Lower leg skin (tissue), 4 donors: ENCODE results near the gene NDRG2. TPM values are rescaled to one million over a fixed set of nuclear protein-coding genes. Genes with fewer than 3 reads are reported as not detected.

ENCODE experiments used
- DNase-seq, 2 donors: peaks; one replicate each; pipeline ENCODE4 v3.0.0-alpha.2; 2019; ENCODE audit warnings: low spot score in 2 of 2
- H3K4me3 ChIP-seq: fragments of 200-600 bp; sonication (generic); 2 replicates; pipeline ENCODE4 v1.5.1; 2017; ENCODE audit warnings: mild to moderate bottlenecking, low read depth; ENCODE audit not compliant: poor library complexity, severe bottlenecking
- CTCF ChIP-seq, 3 donors: fragments of 450-650 bp; IDR thresholded peaks; one replicate each; pipeline ENCODE4 v1.5.1; 2016; ENCODE audit warnings: antibody characterized with exemption in 3 of 3, mild to moderate bottlenecking in 3 of 3, moderate library complexity in 2 of 3
- POLR2A ChIP-seq, 2 donors: fragments of 450-650 bp; IDR thresholded peaks; one replicate each; pipeline ENCODE4 v1.6.1; 2016 to 2017; ENCODE audit warnings: antibody characterized with exemption in 2 of 2, mild to moderate bottlenecking in 1 of 2, moderate library complexity in 1 of 2
- WGBS, 2 donors: methylation state at CpG; one replicate each; pipeline ENCODE4 v1.1.5; 2018; 5-methylcytosine and 5-hydroxymethylcytosine counted together
- intact Hi-C: fragments of 100-400 bp; cut with DNase I; formaldehyde crosslinking; loops from one replicate; pipeline ENCODE4 v1.15.0; 2023; ENCODE audit warnings: low total_unique reads
- total RNA-seq, 4 donors: library from RNA; depleted of rRNA; stranded (reverse); fragments of >200 nt; gene quantifications; one replicate each; pipeline ENCODE4 v1.1.0, GENCODE V29; 2016

Gene NDRG2
- total RNA-seq, 4 donors from 2014 or later = 186 to 475 (median 282) TPM

- DNase-seq = peak; percentile 81 to 96
- H3K4me3 ChIP-seq = no peak overlapping the region
- TF ChIP-seq CTCF (IDR thresholded peaks at IDR 0.05) (no peak), POLR2A (IDR thresholded peaks at IDR 0.05) (no peak)
- 14 to 18% methylated on average over 10 of the region's 10 CpGs for whole genome bisulfite sequencing, 2 donors
- intact Hi-C loops = no loop called here
Measured at GRCh38 chr14:21038441-21039422, 13.9 kb upstream of the NDRG2 start.

GRCh38 chr14:21037156-21037555, 12.3 kb upstream of the NDRG2 start:
- WGBS, 2 donors = 78 to 80% methylated on average over 3 of the region's 3 CpGs
- no peak for DNase-seq
- H3K4me3 ChIP-seq = no peak overlapping the region
- TF ChIP-seq POLR2A (IDR thresholded peaks at IDR 0.05) = no peak
- TF ChIP-seq CTCF (IDR thresholded peaks at IDR 0.05) = no peak
- intact Hi-C loops = no loop called here

GRCh38 chr14:21036751-21037150, 11.9 kb upstream of the NDRG2 start:
- no peak overlapping the region for H3K4me3 ChIP-seq
- WGBS, 2 donors = 81 to 86% methylated on average over 7 of the region's 7 CpGs
- TF ChIP-seq POLR2A (IDR thresholded peaks at IDR 0.05) (no peak), CTCF (IDR thresholded peaks at IDR 0.05) (no peak)
- DNase-seq = peak in 1 of 2 donors; percentile 81
- intact Hi-C loops = no loop called here

GRCh38 chr14:21034707-21035106, 9.8 kb upstream of the NDRG2 start, which contains the start of gene RNASE13:
TSS of gene RNASE13 (minus strand) at chr14:21034807. CDS start at chr14:21034288, 519 bp downstream.
- 72 to 84% methylated on average over 5 of the region's 5 CpGs for WGBS, 2 donors
- H3K4me3 ChIP-seq = no peak within 1 kb of the TSS
- intact Hi-C loops = no loop called here
- TF ChIP-seq POLR2A (IDR thresholded peaks at IDR 0.05) (no peak), CTCF (IDR thresholded peaks at IDR 0.05) (no peak)
- DNase-seq = no peak

- DNase-seq = peak in 1 of 2 donors; percentile 65
- TF ChIP-seq CTCF (IDR thresholded peaks at IDR 0.05) (no peak), POLR2A (IDR thresholded peaks at IDR 0.05) (no peak)
- no peak overlapping the region for H3K4me3 ChIP-seq
- intact Hi-C loops = no loop called here
- 91 to 92% methylated on average over 4 of the region's 4 CpGs for WGBS, 2 donors
Measured at GRCh38 chr14:21033133-21033698, 8.4 kb upstream of the NDRG2 start.
